Skin epidermis (tissue), 12 donors: ENCODE data around the gene ZNF280D.
A peak's percentile ranks its signal among the peaks of the same experiment; 100 is the strongest.
"Not testable (repeated sequence)": the region's sequence is repeated elsewhere in the genome, so short reads cannot be mapped to it uniquely, and the experiment has no call there.

Experiments used
- H3K27ac ChIP-seq, 21 experiments: fragments of 200-600 bp; sonication (generic) in 11 of 21; one replicate each; pipeline ENCODE4 v1.5.0; 2020; ENCODE audit warnings: mild to moderate bottlenecking in 3 of 21, inconsistent platforms in 2 of 21, moderate library complexity in 2 of 21
- H3K4me3 ChIP-seq, 7 experiments: fragments of 200-600 bp; sonication (generic) in 2 of 7; one replicate each; pipeline ENCODE4 v1.5.0; 2020; ENCODE audit warnings: inconsistent platforms in 2 of 7, mild to moderate bottlenecking in 2 of 7, moderate library complexity in 1 of 7

ZNF280D gene, protein sequence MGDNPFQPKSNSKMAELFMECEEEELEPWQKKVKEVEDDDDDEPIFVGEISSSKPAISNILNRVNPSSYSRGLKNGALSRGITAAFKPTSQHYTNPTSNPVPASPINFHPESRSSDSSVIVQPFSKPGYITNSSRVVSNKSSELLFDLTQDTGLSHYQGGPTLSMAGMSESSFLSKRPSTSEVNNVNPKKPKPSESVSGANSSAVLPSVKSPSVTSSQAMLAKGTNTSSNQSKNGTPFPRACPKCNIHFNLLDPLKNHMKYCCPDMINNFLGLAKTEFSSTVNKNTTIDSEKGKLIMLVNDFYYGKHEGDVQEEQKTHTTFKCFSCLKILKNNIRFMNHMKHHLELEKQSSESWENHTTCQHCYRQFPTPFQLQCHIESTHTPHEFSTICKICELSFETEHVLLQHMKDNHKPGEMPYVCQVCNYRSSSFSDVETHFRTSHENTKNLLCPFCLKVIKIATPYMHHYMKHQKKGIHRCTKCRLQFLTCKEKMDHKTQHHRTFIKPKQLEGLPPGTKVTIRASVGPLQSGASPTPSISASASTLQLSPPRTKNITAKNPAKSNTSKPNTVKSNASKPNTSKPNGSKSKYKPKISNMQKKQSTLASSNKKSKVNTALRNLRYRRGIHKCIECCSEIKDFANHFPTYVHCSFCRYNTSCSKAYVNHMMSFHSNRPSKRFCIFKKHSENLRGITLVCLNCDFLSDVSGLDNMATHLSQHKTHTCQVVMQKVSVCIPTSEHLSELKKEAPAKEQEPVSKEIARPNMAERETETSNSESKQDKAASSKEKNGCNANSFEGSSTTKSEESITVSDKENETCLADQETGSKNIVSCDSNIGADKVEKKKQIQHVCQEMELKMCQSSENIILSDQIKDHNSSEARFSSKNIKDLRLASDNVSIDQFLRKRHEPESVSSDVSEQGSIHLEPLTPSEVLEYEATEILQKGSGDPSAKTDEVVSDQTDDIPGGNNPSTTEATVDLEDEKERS

DNA sequence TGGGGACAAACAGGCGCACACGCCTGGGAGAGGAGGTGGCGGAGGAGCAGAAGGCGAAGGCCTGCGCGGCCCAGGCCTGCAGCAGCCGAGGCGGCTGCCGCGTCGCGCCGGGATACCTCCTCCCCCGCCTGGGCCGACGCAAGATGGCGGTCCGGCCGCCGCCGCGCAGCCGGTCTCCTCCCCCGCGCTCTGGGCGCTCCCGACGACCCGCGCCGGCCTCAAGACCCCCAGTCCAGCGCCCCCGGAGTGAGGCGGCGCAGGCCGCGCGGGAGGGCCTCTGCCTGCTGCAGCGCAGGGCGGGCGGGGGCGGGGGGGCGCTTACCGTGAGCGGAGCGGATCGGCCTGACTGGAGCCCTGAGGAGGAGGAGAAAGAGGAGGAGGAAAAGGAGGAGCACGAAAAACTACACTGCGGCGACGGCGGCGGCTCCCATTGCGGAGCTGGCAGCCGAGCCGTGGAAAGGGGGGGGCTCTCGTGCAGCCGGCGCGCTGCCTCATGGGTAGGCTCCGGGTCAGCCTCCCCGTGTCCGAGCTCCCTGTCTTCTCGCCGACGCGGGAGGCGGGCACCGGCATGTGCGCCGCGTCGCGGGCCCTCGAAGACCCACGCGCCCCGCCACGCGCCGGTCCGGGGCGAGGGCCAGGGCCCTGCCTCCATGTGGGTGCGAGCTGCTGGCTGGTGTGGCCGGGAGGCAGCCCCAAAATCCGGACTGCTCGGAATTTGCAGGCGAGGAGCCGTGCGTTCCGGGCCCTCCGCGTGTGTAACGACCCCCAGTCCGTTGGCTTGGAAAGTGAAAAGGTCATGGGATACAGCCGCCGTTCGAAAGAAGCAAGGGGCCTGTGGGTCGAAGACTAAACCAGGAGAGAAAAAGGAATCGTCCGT lies at the start of gene ZNF280D:
TSS of gene ZNF280D (minus strand) at position 374 of the 877 bp plus-strand sequence. CDS start 26,400 bp downstream, outside the sequence.
- Histone ChIP-seq H3K27ac (peak within 1 kb of the TSS; percentile 91 to 100 (median 97)), H3K4me3 (peak within 1 kb of the TSS; percentile 45 to 79 (median 62))

DNA sequence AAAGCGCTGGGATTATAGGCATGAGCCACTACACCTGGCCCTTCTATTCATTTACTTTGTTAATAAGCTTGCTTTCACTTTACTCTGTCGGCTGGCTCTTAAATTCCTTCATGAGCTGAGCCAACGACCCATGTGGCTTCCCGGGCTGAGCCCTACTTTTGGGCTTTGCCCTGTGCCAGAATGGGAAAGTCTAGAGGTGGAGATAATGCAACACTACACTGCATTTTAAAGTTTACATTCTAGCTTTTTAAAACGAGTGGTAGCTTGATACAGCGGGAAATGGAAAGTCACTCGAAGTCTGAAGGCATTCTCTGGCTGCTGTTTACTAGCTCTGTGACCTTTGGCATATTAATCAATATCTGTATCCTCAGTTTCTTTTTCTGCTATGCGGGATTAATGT lies 49.0 kb upstream of the ZNF280D start:
- H3K4me3 ChIP-seq = no peak overlapping the region

DNA sequence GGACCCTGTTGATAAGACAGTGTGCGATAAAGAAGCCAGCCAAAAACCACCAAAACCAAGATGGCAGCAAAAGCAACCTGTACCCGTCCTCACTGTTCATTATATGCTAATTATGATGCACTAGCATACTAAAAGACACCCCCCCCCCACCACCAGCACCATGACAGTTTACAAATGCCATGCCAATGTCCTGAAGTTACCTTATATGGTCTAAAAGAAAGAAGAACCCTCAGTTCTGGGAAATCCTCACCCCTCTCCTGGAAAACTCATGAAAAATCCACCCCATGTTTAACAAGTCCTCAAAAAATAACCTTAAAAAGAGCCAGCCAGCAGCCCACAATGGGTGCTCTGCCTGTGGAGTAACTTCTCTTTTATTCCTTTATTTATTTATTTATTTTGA lies 48.4 kb upstream of the ZNF280D start:
- Histone ChIP-seq H3K4me3 (no peak overlapping the region), H3K27ac (no peak overlapping the region)

More for the DNA sequence above, 49.0 kb upstream of the ZNF280D start:
- no peak overlapping the region for H3K27ac ChIP-seq

DNA sequence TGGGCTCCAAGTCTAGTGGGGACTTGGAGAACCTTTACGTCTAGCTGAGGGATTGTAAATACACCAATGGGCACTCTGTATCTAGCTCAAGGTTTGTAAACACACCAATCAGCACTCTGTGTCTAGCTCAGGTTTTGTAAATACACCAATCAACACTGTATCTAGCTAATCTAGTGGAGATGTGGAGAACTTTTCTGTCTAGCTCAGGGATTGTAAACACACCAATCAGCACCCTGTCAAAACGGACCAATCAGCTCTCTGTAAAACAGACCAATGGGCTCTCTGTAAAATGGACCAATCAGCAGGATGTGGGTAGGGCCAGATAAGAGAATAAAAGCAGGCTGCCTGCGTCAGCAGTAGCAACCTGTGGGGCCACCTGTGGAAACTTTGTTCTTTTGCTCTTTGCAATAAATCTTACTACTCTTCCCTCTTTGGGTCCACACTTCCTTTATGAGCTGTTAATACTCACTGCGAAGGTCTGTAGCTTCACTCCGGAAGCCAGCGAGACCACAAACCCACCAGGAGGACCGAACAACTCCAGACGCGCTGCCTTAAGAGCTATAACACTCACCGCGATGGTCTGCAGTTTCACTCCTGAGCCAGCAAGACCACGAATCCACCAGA lies 46.9 kb upstream of the ZNF280D start:
- not testable (repeated sequence) for H3K27ac ChIP-seq, H3K4me3 ChIP-seq

- not testable (repeated sequence) for H3K27ac ChIP-seq, H3K4me3 ChIP-seq
These were observed 46.1 kb upstream of the ZNF280D start for GRCh38 chr15:56779449-56779848.

DNA sequence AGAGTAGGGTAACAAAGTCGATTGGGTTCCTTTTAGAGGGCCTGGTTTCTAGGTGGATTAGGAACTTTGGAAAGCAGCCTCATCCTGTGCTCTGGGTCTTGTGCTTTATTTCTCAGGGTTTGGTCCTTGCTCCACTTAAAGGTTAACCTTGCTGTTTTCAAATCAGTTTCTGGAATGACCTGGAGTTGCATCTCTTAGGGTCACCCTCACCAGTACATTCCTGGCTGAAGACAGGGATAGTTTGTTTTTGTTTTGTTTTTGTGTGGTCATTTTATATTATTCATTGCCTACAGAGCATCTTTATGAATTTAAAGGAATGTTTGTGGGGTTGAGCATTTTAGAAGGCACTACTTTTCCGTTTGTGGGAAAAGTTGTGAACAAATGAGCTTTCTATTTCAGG lies 45.5 kb upstream of the ZNF280D start:
- no peak overlapping the region for H3K4me3 ChIP-seq
- no peak overlapping the region for H3K27ac ChIP-seq

- Histone ChIP-seq H3K27ac (no peak overlapping the region), H3K4me3 (no peak overlapping the region)
These were observed 43.5 kb upstream of the ZNF280D start for GRCh38 chr15:56776839-56777238.

GRCh38 chr15:56775641-56776040 lies 42.3 kb upstream of the ZNF280D start:
- H3K27ac ChIP-seq = no peak overlapping the region

DNA sequence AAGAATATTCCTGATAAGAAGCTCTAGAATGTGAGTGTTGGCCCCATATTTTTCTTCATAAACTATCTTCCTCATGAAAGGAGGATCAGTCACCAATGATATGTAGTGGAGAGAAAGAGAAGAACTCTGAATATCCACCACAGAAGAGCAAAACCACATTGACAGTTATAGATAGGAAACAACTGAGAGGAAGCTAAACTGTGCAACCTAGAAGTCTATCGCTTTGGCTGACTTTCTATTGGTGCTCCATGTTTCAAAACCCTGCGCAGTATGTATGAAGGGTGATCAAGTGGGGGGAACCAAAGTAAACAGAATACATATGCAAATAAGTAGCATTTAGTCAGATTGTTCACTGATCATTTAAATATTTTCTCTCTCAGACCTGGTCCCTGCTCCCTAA lies 41.0 kb upstream of the ZNF280D start:
- H3K27ac ChIP-seq = no peak overlapping the region
- no peak overlapping the region for H3K4me3 ChIP-seq

More at GRCh38 chr15:56775641-56776040, 42.3 kb upstream of the ZNF280D start:
- H3K4me3 ChIP-seq = no peak overlapping the region

DNA sequence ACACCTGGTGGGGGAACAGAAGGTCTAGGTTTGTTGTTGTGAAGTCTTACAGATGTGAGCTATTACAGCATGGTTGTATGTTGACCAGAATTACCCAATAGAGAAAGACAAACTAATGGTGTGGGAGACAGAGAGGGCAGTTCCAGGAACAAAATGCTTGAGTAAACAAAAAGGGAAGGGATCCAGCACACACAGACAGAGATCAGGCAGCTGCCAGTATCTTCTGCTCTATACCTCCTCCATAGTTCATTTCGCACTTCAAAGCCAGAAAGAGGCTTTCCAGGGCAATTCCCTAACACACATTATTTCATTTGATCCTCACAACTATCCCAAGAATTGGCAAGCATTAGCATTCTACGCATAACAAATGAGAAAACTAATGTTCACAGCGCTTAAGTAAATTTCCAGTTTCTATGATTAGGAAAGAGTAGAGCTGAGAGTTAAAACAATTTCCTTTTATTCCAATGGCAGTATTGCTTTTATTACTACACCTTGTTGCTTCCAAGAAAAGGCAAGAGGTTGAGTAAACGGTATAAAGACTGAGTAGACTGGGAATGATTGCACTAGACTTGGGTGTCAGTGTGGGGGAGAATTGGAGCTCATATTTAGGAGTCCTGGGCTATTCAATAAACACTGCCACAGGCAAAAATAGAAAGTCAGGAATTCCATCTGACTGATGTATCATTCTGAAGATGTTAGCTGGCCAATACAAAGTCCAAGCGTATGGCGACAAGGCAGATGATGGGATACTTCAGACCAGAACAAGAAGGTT lies 39.7 kb upstream of the ZNF280D start:
- H3K27ac ChIP-seq = peak overlapping the region in 7 of 21 experiments; percentile 5 to 47 (median 27)
- H3K4me3 ChIP-seq = no peak overlapping the region

DNA sequence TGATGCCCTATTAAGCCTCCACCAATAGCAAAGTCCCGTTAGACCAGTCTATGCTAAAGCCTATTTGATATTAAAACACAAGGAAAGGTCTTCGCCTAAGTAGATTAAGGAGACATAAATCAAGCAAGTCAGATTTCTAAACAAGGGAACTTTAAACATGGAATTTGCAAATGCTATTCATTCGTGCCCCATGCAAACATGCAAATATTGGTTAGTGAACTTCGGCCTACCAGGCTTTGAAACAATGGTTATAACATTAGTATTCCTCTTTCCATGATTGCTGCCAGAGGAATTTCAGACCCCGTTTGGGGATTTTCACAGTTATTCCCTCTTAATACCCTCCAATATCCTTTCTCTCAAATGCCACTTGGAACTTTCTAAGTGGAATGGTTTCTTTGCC lies 36.9 kb upstream of the ZNF280D start:
- Histone ChIP-seq H3K27ac (no peak overlapping the region), H3K4me3 (no peak overlapping the region)

DNA sequence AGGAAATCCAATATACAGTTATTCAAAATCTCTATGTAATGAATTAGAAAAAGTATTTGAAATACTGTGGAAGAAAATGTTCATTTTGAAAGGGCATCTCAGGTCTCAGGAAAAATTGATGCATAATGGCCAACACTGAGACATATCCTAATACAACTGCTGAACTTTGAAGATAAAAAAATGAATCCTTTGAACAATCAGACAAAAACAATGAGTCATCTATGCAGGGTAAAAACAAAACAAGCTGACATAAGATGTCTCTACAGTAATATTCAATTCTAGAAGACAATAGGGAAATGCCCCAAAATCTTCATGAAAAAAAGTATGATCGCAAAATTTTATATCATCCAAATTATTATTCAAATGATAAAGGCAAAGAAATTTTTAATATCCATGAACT lies 34.0 kb upstream of the ZNF280D start:
- Histone ChIP-seq H3K4me3 (no peak overlapping the region), H3K27ac (peak overlapping the region in 3 of 21 experiments; percentile 6 to 51 (median 32))

DNA sequence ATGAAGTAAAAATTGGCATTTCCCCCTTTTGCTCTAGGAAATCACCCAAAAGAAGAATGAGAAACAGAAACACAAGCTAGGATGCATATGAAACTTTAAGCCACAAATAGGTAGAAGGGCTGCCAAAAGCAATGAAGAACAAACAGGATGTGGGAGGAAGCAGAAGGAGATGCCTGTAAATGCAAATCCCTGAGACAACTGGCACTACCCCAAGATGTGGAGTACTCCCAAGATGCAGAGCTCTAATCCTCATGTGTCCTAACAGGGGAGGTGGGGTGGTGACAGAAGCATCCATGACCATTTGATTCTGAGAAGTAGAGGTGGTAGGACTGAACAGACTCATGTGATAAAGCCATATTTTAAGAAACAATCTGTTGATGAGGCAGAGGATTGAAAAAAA lies 31.9 kb upstream of the ZNF280D start:
- H3K27ac ChIP-seq = no peak overlapping the region
- no peak overlapping the region for H3K4me3 ChIP-seq

GRCh38 chr15:56763141-56763895 lies 30.0 kb upstream of the ZNF280D start:
- Histone ChIP-seq H3K27ac (peak overlapping the region in 5 of 21 experiments; percentile 3 to 55 (median 24)), H3K4me3 (no peak overlapping the region)

DNA sequence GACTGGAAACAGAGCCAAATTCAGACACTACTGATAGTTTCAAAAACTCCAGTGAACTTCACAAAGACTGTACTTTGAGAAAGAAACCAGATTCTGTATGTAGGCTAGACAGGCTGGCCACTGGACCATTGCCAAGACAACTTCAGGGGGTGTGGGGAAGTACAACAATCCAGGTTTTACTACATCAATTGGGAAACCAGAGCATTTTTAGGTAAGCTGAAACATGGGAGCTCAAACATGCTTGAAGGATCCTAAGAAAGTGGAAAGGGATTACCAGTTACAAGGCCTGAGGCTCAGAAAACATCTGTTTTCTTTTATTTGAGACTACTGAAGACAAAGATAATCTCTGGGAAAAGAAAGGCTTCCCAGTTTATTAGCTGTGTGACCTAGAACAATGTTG lies 26.9 kb upstream of the ZNF280D start:
- peak overlapping the region in 4 of 21 experiments; percentile 2 to 36 (median 13) for H3K27ac ChIP-seq

DNA sequence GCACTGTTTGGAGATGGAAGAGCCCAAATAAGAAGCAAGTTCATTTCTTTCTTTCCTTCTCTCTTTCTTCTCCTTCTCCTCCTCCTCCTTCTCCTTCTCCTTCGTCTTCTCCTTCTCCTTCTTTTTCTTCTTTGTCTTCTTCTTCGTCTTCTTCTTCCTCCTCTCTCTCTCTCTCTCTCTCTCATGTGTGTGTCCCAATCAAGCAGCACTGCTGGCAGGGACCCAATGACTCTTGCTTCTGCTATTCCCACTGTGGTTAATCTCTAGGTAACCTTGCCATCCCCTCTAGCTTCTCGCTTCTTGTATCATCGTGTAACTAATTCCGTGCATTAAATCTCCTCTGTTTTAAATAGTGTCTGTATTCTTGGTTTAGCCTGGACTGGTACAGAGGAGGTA lies 26.1 kb upstream of the ZNF280D start:
- peak overlapping the region in 1 of 21 experiments; percentile 17 for H3K27ac ChIP-seq
- no peak overlapping the region for H3K4me3 ChIP-seq

More for the DNA sequence above, 26.9 kb upstream of the ZNF280D start:
- H3K4me3 ChIP-seq = no peak overlapping the region

DNA sequence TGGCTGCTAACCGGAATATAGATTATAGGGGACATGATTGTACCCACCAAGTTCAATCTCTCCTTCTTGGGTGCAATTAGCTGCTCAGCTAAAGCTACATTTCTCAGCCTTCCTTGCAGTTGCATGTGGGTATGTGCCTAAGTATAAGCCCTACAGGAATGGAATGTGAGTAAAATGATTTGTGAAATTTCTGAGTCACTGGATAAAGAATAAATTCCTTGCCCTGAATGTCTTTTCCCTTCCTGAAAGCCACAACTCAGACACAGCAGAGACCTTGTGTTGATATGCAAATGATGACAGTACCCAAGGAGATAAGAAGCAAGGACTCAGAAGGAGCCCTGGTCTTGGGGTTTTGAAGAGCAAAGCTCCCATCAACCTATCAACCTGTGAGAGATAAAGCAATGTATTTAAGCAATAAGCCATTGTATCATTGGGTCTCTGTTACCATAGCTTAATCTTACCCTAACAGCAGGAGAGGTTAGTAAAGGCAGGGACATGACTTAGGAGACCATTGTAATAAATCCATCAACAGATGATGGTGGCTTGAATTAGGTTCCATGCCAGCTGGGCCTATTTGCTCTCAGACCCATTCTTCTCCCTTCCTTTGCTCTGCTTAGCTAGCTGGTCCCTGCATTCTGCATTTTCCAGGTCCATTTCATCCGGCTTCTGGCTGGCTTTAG lies 25.6 kb upstream of the ZNF280D start:
- no peak overlapping the region for H3K4me3 ChIP-seq
- H3K27ac ChIP-seq = peak overlapping the region in 1 of 21 experiments; percentile 17
